Measurements from ENCODE around the gene EVPLL.
A peak's percentile ranks its signal among the peaks of the same experiment; 100 is the strongest.

The EVPLL gene

GRCh38 chr17:18353541-18353940 lies 24.0 kb upstream of the EVPLL start:
- TF ChIP-seq, protein P1, sequence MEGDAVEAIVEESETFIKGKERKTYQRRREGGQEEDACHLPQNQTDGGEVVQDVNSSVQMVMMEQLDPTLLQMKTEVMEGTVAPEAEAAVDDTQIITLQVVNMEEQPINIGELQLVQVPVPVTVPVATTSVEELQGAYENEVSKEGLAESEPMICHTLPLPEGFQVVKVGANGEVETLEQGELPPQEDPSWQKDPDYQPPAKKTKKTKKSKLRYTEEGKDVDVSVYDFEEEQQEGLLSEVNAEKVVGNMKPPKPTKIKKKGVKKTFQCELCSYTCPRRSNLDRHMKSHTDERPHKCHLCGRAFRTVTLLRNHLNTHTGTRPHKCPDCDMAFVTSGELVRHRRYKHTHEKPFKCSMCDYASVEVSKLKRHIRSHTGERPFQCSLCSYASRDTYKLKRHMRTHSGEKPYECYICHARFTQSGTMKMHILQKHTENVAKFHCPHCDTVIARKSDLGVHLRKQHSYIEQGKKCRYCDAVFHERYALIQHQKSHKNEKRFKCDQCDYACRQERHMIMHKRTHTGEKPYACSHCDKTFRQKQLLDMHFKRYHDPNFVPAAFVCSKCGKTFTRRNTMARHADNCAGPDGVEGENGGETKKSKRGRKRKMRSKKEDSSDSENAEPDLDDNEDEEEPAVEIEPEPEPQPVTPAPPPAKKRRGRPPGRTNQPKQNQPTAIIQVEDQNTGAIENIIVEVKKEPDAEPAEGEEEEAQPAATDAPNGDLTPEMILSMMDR (IDR thresholded peaks at IDR 0.05; ENCODE audit: low read depth, low read length, poor library complexity, severe bottlenecking) = no peak
- no peak for TF ChIP-seq EZH2phosphoT487 (IDR thresholded peaks at IDR 0.05; ENCODE audit: borderline replicate concordance, low read length)
- no peaks in the 10 kb centered on the region for H3F3A ChIP-seq (ENCODE audit: control insufficient read depth, insufficient read depth)
- H4K20me1 ChIP-seq (ENCODE audit: control insufficient read depth, insufficient read depth, low read depth, low read length) = no peaks in the 10 kb centered on the region
- H3K79me2 ChIP-seq (ENCODE audit: control insufficient read depth, low read length) = peaks cover 18% of the 10 kb centered on the region
- no peak overlapping the region for H3K4me3 ChIP-seq (ENCODE audit: low read length)
- H3K9me3 ChIP-seq (ENCODE audit: control insufficient read depth, insufficient read depth, low read length) = no peaks in the 10 kb centered on the region
- no peak overlapping the region for H3K4me2 ChIP-seq (ENCODE audit: low read length)
- no peak overlapping the region for H3K27ac ChIP-seq (ENCODE audit: low read depth, low read length)
- no peaks in the 10 kb centered on the region for H3K9me2 ChIP-seq (replicated peaks; ENCODE audit: control insufficient read depth, low read length)
- no peaks in the 10 kb centered on the region for H3K27me3 ChIP-seq (ENCODE audit: control insufficient read depth, low read length)
- no peaks in the 10 kb centered on the region for H3K4me1 ChIP-seq (ENCODE audit: control insufficient read depth, low read length)
- H3K36me3 ChIP-seq (ENCODE audit: control insufficient read depth, low read length) = peaks cover 51% of the 10 kb centered on the region

GRCh38 chr17:18356624-18357023 lies 21.0 kb upstream of the EVPLL start:
- no peaks in the 10 kb centered on the region for H3F3A ChIP-seq (ENCODE audit: control insufficient read depth, insufficient read depth)
- H3K9me2 ChIP-seq (replicated peaks; ENCODE audit: control insufficient read depth, low read length) = no peaks in the 10 kb centered on the region
- peaks cover 46% of the 10 kb centered on the region for H3K79me2 ChIP-seq (ENCODE audit: control insufficient read depth, low read length)
- peaks cover 57% of the 10 kb centered on the region for H3K36me3 ChIP-seq (ENCODE audit: control insufficient read depth, low read length)
- no peaks in the 10 kb centered on the region for H4K20me1 ChIP-seq (ENCODE audit: control insufficient read depth, insufficient read depth, low read depth, low read length)
- H3K4me3 ChIP-seq (ENCODE audit: low read length) = no peak overlapping the region
- TF ChIP-seq, protein P1 (IDR thresholded peaks at IDR 0.05; ENCODE audit: low read depth, low read length, poor library complexity, severe bottlenecking) = no peak
- no peak for TF ChIP-seq EZH2phosphoT487 (IDR thresholded peaks at IDR 0.05; ENCODE audit: borderline replicate concordance, low read length)
- H3K4me1 ChIP-seq (ENCODE audit: control insufficient read depth, low read length) = peaks cover under 1% of the 10 kb centered on the region
- H3K4me2 ChIP-seq (ENCODE audit: low read length) = no peak overlapping the region
- no peak overlapping the region for H3K27ac ChIP-seq (ENCODE audit: low read depth, low read length)
- H3K27me3 ChIP-seq (ENCODE audit: control insufficient read depth, low read length) = no peaks in the 10 kb centered on the region
- no peaks in the 10 kb centered on the region for H3K9me3 ChIP-seq (ENCODE audit: control insufficient read depth, insufficient read depth, low read length)

DNA sequence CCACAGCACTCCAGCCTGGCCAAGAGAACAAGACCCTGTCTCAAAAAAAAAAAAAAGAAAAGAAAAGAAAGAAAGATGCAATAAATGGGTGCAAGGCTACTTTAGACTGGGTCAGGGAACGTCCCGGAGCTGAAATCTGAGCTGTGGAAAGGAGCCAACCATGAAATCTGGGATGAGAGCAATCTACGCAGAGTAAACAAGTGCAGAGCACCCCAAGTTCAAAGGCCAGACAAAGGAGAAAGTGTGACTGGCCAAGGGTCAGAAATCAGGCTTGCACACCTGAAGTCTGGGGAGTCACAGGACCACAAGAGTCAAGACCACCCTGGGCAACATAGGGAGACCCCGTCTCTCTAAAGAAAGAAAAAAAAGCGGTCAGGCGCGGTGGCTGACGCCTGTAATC lies 17.1 kb upstream of the EVPLL start:
- Histone ChIP-seq H3K4me3 (ENCODE audit: low read length) (no peak overlapping the region), H3F3A (ENCODE audit: control insufficient read depth, insufficient read depth) (no peaks in the 10 kb centered on the region), H4K20me1 (ENCODE audit: control insufficient read depth, insufficient read depth, low read depth, low read length) (0 out of 2 replicates have a peak, but pooled peaks cover 2% of the 10 kb centered on the region), H3K36me3 (ENCODE audit: control insufficient read depth, low read length) (peaks cover 44% of the 10 kb centered on the region), H3K79me2 (ENCODE audit: control insufficient read depth, low read length) (peaks cover 63% of the 10 kb centered on the region), H3K9me3 (ENCODE audit: control insufficient read depth, insufficient read depth, low read length) (no peaks in the 10 kb centered on the region), H3K27ac (ENCODE audit: low read depth, low read length) (no peak overlapping the region), H3K9me2 (replicated peaks; ENCODE audit: control insufficient read depth, low read length) (no peaks in the 10 kb centered on the region), H3K4me2 (ENCODE audit: low read length) (no peak overlapping the region), H3K27me3 (ENCODE audit: control insufficient read depth, low read length) (no peaks in the 10 kb centered on the region), H3K4me1 (ENCODE audit: control insufficient read depth, low read length) (peaks cover 11% of the 10 kb centered on the region)
- no peak for TF ChIP-seq EZH2phosphoT487 (IDR thresholded peaks at IDR 0.05; ENCODE audit: borderline replicate concordance, low read length)

DNA sequence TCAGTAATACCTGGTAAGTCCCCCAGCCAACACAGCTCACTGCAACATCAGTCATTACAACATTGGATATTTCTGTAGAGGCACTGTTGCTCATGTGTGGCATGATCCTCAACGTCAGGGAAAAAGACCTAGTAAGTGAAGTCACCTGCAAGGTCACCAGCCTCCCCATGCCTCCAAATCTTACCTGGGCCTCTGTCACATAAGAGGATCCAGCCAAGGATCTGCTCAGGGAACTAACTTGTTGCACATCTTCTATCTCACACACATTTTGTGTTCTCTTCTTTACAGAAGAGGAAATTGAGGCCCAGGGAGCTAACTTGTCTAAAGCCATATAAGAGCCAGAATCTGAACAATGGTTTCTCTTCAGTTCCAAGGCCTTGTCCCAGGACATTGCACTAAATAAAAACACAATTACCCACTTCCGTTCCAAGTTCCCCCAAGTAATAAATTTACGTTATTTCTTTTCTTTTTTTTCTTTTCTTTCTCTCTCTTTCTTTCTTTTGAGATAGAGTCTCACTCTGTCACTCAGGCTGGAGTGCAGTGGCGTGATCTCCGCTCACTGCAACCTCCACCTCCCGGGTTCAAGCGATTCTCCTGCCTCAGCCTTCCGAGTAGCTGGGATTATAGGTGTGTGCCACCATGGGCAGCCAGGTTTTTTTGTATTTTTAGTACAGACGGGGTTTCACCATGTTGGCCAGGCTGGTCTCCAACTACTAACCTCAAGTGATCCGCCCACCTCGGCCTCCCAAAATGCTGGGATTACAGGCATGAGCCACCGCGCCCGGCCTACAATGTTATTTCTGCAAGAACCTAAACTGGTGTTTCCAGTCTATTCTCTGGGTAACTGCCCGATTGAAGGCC lies 15.5 kb upstream of the EVPLL start:
- H3F3A ChIP-seq (ENCODE audit: control insufficient read depth, insufficient read depth) = no peaks in the 10 kb centered on the region
- H3K4me2 ChIP-seq (ENCODE audit: low read length) = peak overlapping the region; percentile 95
- H3K27ac ChIP-seq (ENCODE audit: low read depth, low read length) = no peak overlapping the region
- peak overlapping the region; percentile 94 for H3K4me3 ChIP-seq (ENCODE audit: low read length)
- 0 out of 2 replicates have a peak, but pooled peaks cover 2% of the 10 kb centered on the region for H4K20me1 ChIP-seq (ENCODE audit: control insufficient read depth, insufficient read depth, low read depth, low read length)
- H3K9me3 ChIP-seq (ENCODE audit: control insufficient read depth, insufficient read depth, low read length) = no peaks in the 10 kb centered on the region
- H3K9me2 ChIP-seq (replicated peaks; ENCODE audit: control insufficient read depth, low read length) = no peaks in the 10 kb centered on the region
- no peaks in the 10 kb centered on the region for H3K27me3 ChIP-seq (ENCODE audit: control insufficient read depth, low read length)
- TF ChIP-seq EZH2phosphoT487 (IDR thresholded peaks at IDR 0.05; ENCODE audit: borderline replicate concordance, low read length) = no peak
- TF ChIP-seq, protein P1 (IDR thresholded peaks at IDR 0.05; ENCODE audit: low read depth, low read length, poor library complexity, severe bottlenecking) = no peak
- peaks cover 56% of the 10 kb centered on the region for H3K79me2 ChIP-seq (ENCODE audit: control insufficient read depth, low read length)
- peaks cover 35% of the 10 kb centered on the region for H3K36me3 ChIP-seq (ENCODE audit: control insufficient read depth, low read length)
- H3K4me1 ChIP-seq (ENCODE audit: control insufficient read depth, low read length) = peaks cover 11% of the 10 kb centered on the region
